Skeletal muscle tissue (tissue), 4 donors: ENCODE measurements around the gene DDX43. TPM values are rescaled to one million over a fixed set of nuclear protein-coding genes. Genes with fewer than 3 reads are reported as not detected.

Experiments
- H3K27ac ChIP-seq: one replicate; pipeline ENCODE4 v1.7.0; 2013; ENCODE audit warnings: mild to moderate bottlenecking, low read depth, low read length, inconsistent platforms
- H3K27me3 ChIP-seq, 3 donors: one replicate each; pipeline ENCODE4 v1.7.0; 2013; ENCODE audit warnings: low read length in 3 of 3; ENCODE audit not compliant: control insufficient read depth in 3 of 3, insufficient read depth in 3 of 3
- H3K36me3 ChIP-seq, 3 donors: one replicate each; pipeline ENCODE4 v1.7.0; 2013; ENCODE audit warnings: low read length in 3 of 3; ENCODE audit not compliant: control insufficient read depth in 3 of 3, insufficient read depth in 3 of 3
- H3K4me1 ChIP-seq, 3 donors: one replicate each; pipeline ENCODE4 v1.7.0; 2013; ENCODE audit warnings: low read length in 3 of 3, mild to moderate bottlenecking in 3 of 3; ENCODE audit not compliant: control insufficient read depth in 3 of 3, insufficient read depth in 3 of 3
- H3K4me3 ChIP-seq, 3 donors: one replicate each; pipeline ENCODE4 v1.7.0; 2013; ENCODE audit warnings: low read length in 3 of 3
- H3K9ac ChIP-seq, 3 donors: one replicate each; pipeline ENCODE4 v1.7.0; 2013; ENCODE audit warnings: low read length in 3 of 3, mild to moderate bottlenecking in 3 of 3, moderate library complexity in 2 of 3, low read depth in 1 of 3
- H3K9me3 ChIP-seq, 3 donors: one replicate each; pipeline ENCODE4 v1.7.0; 2013; ENCODE audit warnings: low read length in 3 of 3; ENCODE audit not compliant: control insufficient read depth in 3 of 3
- total RNA-seq: library from RNA; depleted of rRNA; stranded (reverse); fragments of >200 nt; gene quantifications from one replicate; pipeline ENCODE4 v1.2.3, GENCODE V29; 2014
- donor health status: Osteomylitis.

DDX43 gene
- not detected for total RNA-seq

GRCh38 chr6:73394577-73395354 is at the start of gene DDX43:
TSS of gene DDX43 (plus strand) at chr6:73394828. CDS start at chr6:73394906, 78 bp downstream.
- Histone ChIP-seq H3K4me3 (peak within 1 kb of the TSS in 1 of 3 donors; percentile 49), H3K27ac (no peak within 1 kb of the TSS), H3K36me3 (no peaks in the 10 kb centered on the region), H3K4me1 (no peaks in the 10 kb centered on the region), H3K9me3 (no peaks in the 10 kb centered on the region), H3K27me3 (no peaks in the 10 kb centered on the region), H3K9ac (peak within 1 kb of the TSS in 1 of 3 donors; percentile 33)

- no peak overlapping the region for H3K9ac ChIP-seq
- H3K36me3 ChIP-seq, result no peaks in the 10 kb centered on the region
- H3K27me3 ChIP-seq, result peaks cover 6 to 29% (median 14%) of the 10 kb centered on the region in 3 donors
- H3K4me3 ChIP-seq, result no peak overlapping the region
- H3K27ac ChIP-seq, result no peak overlapping the region
- H3K9me3 ChIP-seq, result no peaks in the 10 kb centered on the region
- no peaks in the 10 kb centered on the region for H3K4me1 ChIP-seq
Measured at GRCh38 chr6:73348550-73349204, 46.0 kb upstream of the DDX43 start.

- H3K4me3 ChIP-seq, result no peak overlapping the region
- peaks cover 6 to 29% (median 14%) of the 10 kb centered on the region in 3 donors for H3K27me3 ChIP-seq
- no peak overlapping the region for H3K27ac ChIP-seq
- H3K36me3 ChIP-seq, result no peaks in the 10 kb centered on the region
- no peaks in the 10 kb centered on the region for H3K9me3 ChIP-seq
- no peaks in the 10 kb centered on the region for H3K4me1 ChIP-seq
- H3K9ac ChIP-seq, result no peak overlapping the region
Measured at GRCh38 chr6:73349311-73349710, 45.3 kb upstream of the DDX43 start.

DNA sequence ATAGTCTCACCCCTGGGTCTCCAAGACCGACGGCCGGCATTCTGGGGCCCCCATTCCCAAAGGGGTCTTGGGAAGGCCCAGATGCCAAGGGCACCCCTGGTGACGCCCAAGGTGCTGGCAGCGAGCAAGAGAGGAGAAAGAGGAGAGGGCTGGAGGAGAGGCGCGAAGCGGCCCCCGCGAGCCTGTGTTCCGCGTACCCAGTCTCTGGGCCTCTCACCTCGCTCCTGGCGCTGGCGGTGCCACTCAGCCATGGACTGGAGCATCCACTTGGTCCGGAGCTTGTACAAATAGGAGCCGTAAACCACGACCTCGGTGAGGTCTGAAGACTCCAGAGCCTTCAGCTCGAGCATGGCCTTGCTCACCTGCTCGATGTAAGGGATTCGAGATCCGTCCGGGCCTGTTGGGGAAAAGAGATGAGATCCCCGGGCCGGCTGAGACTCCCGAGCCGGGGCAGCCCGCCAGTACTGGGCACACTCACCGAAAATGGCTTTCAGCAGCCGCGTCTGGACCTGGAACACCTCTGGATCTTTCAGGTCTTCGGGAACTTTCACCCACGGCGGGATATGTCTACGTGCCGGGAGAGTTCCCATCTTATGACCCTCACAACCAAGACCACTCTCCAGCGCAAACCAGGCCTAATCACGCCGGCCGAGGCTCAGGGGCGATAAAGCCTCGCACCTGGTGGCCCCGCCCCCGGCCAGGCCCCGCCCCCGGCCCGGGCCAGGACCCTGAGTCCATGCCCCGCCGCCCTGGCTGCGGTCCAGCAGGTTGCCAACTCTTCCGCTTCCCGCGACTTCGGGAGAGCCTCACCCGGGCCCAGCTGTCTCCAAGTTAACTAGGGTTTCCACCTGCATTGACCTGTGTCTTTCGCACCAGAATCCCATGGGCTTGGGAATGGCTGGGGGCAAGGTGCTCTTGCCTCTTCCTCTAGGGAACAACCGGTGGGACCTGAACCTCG is 40.7 kb upstream of the DDX43 start, which contains the start of gene DPPA5:
Gene DPPA5 (minus strand): TSS at position 641 of the 958 bp plus-strand sequence. CDS start 51 bp downstream, at position 590.
- H3K9ac ChIP-seq, result no peak within 1 kb of the TSS
- H3K27ac ChIP-seq, result no peak within 1 kb of the TSS
- H3K36me3 ChIP-seq, result no peaks in the 10 kb centered on the region
- H3K9me3 ChIP-seq, result peaks cover 0 to 2% (median 0%) of the 10 kb centered on the region in 3 donors
- H3K27me3 ChIP-seq, result peaks cover 0 to 14% (median 4%) of the 10 kb centered on the region in 3 donors
- no peak within 1 kb of the TSS for H3K4me3 ChIP-seq
- H3K4me1 ChIP-seq, result no peaks in the 10 kb centered on the region

GRCh38 chr6:73362358-73362757 is 32.3 kb upstream of the DDX43 start, which contains the start of gene KHDC3L:
TSS of gene KHDC3L (plus strand) at chr6:73362658. CDS start at chr6:73362730, 72 bp downstream.
- Histone ChIP-seq H3K36me3 (no peaks in the 10 kb centered on the region), H3K9me3 (peaks cover 0 to 2% (median 0%) of the 10 kb centered on the region in 3 donors), H3K27ac (no peak within 1 kb of the TSS), H3K4me1 (no peaks in the 10 kb centered on the region), H3K27me3 (no peaks in the 10 kb centered on the region), H3K4me3 (no peak within 1 kb of the TSS), H3K9ac (no peak within 1 kb of the TSS)

DNA sequence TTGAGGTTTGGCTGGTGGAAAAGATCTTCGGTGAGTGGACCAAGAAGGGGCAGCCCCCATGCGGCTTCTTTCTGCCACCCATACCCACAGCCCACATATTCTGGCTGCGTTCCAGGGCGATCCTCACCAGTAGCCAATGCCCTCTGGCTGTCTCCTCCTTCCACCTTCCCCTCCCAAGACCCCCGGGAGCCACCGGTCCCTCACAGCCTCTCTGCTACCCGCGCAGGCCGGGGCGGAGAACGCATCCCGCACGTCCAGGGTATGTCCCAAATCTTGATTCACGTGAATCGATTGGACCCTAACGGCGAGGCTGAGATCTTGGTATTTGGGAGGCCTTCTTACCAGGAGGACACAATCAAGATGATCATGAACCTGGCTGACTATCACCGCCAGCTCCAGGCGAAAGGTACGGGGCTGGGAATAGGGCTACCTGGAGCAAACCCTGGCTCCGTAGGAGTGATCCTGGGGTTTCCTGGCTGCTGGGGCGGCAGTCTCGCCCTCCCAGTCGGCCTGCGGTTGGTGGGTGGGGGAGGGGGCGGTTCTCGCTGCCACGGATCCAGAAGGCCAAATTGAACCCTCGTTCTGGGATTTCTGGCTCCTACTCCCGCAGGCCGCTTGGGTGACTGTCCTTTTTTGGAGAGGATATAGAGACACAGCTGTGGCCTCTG is 31.6 kb upstream of the DDX43 start:
- Histone ChIP-seq H3K27me3 (no peaks in the 10 kb centered on the region), H3K36me3 (no peaks in the 10 kb centered on the region), H3K4me3 (no peak overlapping the region), H3K9ac (no peak overlapping the region), H3K27ac (no peak overlapping the region), H3K9me3 (peaks cover 0 to 2% (median 0%) of the 10 kb centered on the region in 3 donors), H3K4me1 (no peaks in the 10 kb centered on the region)

DNA sequence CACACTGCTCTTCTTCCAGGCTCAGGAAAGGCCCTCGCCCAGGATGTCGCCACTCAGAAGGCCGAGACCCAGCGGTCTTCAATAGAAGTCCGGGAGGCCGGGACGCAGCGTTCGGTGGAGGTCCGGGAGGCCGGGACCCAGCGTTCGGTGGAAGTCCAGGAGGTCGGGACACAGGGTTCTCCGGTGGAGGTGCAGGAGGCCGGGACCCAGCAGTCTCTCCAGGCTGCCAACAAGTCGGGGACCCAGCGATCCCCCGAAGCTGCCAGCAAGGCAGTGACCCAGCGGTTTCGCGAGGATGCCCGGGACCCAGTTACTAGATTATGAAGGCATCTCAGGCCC is 31.1 kb upstream of the DDX43 start:
- Histone ChIP-seq H3K27ac (no peak overlapping the region), H3K36me3 (no peaks in the 10 kb centered on the region), H3K4me1 (no peaks in the 10 kb centered on the region), H3K9me3 (no peaks in the 10 kb centered on the region), H3K27me3 (no peaks in the 10 kb centered on the region), H3K4me3 (no peak overlapping the region), H3K9ac (no peak overlapping the region)

- H3K4me1 ChIP-seq, result no peaks in the 10 kb centered on the region
- no peak overlapping the region for H3K4me3 ChIP-seq
- no peaks in the 10 kb centered on the region for H3K9me3 ChIP-seq
- H3K9ac ChIP-seq, result no peak overlapping the region
- no peaks in the 10 kb centered on the region for H3K27me3 ChIP-seq
- H3K36me3 ChIP-seq, result no peaks in the 10 kb centered on the region
- no peak overlapping the region for H3K27ac ChIP-seq
Measured at GRCh38 chr6:73364121-73364520, 30.5 kb upstream of the DDX43 start.

- no peaks in the 10 kb centered on the region for H3K4me1 ChIP-seq
- no peaks in the 10 kb centered on the region for H3K9me3 ChIP-seq
- H3K36me3 ChIP-seq, result no peaks in the 10 kb centered on the region
- no peak overlapping the region for H3K9ac ChIP-seq
- H3K27ac ChIP-seq, result no peak overlapping the region
- no peaks in the 10 kb centered on the region for H3K27me3 ChIP-seq
- H3K4me3 ChIP-seq, result no peak overlapping the region
Measured at GRCh38 chr6:73364549-73364948, 30.1 kb upstream of the DDX43 start.
